GM19043 (cell line): Measurements from ENCODE around the gene MACIR.

ENCODE experiments used
- ATAC-seq: cut with Tn5 transposase; IDR thresholded peaks from one replicate; pipeline ENCODE4 v1.9.1; 2021; ENCODE audit warnings: low read depth; ENCODE audit not compliant: unreplicated experiment

Gene MACIR

DNA sequence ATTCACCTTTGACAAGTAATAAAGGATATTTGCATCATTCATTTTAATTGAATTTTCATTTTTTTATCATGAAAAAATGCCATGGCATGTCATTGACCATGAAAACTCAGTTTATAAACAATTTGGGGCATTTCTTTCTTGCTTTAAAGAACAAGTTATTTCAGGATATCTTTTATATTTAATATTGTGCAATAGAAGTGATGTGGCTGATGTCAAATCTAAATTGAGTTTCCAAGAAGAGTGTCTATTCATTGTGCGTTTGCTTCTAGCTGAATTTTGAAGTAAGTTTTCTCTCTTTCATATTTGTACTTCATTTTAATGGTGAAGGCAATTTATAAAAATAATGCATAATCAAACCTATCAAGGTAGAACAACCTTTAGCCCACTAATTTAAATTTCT is 30.5 kb downstream of the MACIR start:
- no peak for ATAC-seq

DNA sequence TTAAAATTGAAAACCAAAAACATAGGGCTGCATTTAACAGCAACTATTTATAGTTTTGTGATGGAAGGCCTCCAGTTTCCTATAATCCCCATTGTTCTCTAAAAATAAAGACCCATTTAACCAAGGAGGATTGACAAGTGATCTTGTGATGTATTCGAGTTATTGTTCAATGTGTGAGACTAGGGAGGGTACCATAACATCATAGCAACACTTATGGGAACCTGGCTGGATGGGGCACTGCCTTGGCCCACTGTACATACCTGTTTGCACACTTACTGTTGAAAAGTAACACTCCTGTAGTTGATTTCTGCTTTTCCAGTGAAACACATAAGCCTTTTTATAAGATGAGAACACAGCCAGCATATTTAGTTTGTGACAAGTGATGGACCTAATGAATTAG is 32.3 kb downstream of the MACIR start:
- no peak for ATAC-seq

DNA sequence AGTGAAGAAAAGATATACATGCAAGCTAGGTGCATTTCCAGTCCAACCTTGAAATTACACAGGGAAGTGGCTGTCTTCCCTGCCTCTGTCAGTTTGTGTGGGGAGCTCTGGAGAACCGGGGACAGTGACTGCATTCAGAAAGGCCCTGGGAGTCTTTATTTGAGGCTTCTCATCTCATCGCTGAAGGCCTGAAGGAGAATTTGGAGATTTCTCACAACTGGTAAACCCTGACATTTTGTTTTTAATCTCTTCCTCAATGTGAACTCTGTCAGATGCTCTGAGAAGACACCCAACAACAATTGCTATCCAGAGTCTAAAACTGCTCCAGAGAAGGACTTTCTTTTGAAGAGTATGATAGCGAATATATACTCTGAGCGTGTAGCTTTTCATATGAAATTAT is 33.0 kb downstream of the MACIR start:
- no peak for ATAC-seq

DNA sequence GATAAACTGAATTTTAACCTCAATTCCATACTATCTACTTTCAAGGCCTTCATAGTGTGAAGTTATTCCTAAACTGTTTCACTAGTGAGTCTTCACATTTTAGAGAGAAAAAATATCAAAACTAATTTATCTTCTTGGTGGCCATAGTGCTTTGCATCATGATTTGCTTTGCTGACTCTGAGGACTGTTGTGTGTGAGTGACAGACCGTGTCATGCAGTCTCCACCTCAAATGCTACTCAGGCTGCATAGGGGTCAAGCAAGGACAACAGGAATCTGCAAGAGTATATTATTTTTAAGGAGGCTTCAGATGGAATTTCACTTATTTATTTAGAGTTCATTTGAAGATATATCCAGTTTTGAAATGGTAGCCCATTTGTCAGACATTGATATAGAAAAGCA is 34.5 kb downstream of the MACIR start:
- no peak for ATAC-seq

DNA sequence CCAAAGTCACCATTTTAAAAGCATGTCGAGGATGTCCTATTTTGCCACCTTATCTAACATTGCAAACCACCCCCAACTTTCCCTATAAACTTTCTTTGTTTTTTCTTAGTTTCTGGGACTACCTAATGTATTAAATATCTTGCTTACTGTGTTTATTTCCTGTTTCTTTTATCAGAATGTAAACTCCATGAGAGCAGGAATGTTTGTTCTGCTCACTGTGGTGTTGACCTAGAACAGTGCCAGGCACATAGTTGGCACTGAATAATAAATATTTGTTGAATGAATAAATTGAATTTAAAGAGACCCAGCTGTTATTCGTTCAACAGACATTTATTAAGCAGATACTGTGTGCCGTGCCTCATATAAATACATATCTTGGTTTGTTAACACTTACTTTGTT is 35.2 kb downstream of the MACIR start:
- no peak for ATAC-seq

DNA sequence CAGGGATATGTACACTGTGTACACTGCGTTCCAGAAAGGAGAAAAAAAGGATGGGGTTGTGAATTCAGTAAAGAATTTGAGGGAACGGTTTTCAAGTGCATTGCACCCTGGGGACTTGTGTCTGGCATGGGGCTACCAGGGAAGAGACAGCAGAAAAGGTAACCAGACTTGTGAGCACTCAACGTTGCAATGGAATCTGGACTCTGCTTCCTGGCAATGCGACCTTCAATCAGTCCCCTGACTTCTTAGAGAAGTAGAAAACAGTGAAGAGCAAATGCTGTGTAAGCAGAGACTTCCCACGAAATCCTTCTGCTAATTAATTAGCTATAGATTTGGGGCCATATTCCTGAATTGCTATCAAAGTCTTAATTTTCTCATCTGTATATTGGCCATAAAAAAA is 36.3 kb downstream of the MACIR start:
- ATAC-seq: no peak

DNA sequence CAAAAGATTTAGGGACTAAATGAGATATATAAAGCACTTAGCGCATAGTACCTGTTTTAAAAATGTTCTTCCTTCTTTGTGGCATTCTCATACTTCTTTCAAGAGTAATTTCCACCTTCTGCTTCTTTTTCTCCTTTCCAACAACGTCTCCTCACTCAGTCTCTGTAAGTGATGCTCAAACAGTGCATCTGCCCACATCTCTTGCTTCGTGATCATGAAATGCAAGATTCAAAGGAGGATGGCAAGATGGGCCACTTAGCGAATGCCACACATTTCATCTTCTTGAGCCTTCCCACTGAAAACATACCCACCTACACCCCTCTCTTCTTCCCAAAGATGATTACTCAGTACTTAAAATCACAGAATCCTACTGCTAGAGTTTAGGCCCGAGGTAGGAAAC is 36.9 kb downstream of the MACIR start:
- ATAC-seq: no peak

DNA sequence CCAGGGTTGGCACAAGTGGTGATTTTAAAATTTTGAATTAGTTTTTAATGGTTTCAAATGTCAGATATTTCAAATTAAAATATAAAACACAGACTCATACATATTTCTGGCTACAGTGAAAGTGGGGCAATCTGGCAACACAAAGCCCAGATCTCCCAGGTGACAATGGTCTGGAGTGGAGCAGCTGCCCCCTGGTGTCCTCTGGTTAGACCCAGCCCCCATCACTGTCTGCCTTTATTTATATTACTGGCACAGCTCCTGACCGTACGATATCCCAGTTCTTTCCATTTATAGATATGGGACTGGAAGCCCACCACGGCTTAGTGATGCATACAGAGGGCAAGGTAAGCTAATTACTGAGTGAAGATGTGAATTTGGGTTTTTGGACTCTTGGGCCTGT is 37.3 kb downstream of the MACIR start:
- ATAC-seq: no peak

DNA sequence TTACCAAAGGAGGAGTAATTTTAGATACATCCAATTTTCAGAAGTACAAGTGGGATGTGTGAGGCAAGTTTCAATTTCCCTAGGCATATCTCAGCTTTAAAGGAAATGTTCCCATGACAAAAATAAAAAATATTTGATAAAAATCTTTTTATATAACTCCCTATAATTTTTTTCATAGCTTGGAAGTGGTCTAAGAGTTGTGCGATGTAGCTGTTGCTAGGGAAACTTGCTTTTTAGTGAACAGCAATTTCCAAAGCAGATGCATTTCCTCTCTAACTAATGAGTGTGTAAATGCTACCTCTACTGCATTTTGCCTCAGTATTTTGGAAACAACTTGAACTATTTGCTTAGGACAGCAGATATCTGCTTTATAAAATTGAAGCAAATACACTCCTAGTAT is 39.6 kb downstream of the MACIR start:
- no peak for ATAC-seq

DNA sequence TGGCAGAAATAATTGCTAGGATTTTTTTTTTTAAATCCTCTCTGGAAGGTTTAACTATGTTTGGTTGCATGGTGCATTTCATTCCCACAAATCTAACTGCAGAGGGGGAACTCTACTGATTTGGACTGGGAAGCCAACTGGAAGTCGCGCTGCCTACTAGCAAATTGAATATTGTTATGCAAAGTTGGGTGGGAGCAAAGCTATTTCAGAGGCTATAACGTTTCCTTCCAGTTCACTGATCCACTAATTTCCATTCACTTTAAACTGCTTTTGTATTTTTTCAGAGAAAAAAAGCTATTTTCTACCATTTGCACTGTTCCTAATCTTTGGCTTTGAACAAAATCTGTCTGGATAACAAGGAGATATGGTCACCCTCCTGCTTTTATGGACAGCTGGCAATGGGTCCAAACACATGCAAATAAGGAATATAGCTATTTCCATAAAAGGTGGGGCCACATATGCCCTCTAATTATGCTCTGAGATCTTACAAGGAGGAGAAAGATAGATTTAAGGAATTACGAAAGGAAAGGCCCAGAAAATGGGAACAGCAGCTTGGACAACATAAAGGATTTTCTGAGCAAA is 40.1 kb downstream of the MACIR start:
- ATAC-seq: no peak

DNA sequence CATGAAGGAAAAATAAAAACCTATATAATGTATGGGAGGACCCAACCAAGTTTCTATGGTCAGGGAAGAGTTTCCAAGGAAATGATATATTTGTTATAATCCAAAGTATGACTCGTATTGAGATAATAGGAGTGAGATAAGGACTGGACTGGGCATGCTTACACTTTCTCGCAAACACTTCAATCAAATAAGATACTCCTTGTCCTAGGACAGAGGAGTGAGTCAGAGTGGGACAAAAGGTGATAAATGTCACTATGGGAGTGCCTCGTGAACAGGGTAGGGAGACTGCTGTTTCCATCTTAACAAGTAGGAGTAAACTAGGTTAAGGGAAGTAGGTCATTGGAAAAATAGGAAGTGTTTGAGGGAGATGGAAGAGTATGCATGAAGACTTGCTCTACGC is 47.2 kb downstream of the MACIR start:
- ATAC-seq: no peak

DNA sequence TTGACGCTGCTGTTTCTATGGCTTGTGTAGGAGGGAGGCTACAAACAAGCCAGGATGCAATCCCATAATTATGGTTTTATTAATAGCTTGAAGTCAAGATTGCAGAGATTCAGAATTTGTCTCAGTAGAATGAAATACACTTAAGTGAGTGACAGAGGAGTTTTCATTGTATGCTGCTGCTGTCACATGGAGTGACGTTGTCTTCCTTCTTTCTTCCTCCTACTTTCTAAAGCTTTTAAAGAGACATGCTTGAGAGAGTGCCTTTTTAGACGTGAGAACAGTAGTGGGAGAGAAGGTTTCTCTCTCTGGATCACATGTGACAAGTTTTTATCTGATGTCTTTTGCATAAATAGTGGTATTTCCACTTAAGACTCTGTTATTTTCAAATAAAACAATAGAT is 48.9 kb downstream of the MACIR start:
- ATAC-seq: no peak

DNA sequence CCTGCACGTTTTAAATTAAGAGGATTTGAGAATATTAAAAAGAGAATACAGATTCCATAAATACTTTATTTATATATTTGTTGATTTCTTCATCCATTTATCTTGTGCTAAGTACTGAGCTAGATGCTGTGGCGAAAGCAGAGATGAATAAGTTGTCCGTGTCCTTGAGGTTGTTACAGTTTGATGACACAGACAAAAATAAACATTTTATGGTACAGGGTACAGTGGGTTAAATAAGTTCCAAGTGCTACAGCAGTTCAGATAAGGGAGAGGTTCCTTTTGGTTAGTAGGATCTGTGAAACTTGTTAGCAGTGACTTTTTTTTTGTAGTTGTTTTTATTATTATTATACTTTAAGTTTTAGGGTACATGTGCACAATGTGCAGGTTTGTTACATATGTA is 50.2 kb downstream of the MACIR start:
- ATAC-seq: no peak

DNA sequence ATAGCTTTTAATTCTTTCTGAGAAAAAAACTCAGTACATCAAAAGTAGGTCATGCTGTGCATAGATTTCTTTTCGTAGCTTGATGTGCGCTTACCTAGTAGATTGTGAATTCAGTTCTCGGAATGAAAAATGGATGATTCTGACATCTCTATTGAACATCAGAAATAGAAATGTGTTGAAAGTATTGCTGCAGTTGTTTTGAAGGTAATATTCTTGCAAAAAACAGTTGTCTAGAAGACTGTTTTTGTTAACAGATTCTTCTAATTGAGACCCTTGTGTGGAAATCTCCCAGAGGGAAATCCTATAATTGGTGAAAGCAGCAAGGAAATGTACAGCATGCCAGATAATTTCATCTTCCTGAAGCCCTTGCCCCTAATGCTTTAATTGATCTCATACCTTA is 54.5 kb downstream of the MACIR start:
- no peak for ATAC-seq

DNA sequence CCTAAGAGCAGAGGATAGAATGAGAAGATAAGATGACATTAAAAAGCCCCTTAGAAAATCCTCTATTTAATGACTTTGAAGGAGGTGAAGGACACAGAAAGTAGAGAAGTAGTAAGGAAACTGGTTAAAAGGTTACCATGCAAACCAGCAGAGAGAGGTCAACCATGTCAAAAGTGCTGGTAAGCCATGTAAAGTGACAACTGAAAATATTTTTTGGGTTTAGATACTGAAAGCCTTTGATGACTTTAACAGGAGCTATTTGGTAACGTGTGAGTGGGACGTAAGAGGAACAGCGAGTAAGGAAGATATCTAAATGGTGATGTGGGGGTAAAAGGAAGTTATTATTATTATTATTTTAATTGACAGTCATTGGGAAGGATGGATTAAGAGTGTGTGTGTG is 56.9 kb downstream of the MACIR start:
- ATAC-seq: no peak

DNA sequence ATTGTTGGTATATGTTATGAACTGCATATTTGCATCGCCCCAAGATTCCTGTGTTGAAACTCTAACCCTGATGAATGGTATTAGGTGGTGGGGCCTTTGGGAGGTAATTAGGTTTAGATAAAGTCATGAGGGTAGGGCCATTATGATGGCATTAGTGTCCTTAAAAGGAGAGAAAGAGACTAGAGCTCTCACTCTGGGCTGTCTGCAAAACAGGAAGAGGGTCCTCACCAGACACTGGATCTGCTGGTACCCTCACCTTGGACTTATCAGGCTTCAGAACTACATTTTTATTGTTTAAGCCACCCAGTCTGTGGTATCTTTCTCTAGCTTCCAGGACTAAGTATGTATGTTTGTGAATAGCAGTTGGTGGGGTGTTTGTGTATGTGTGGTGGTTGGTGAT is 68.9 kb downstream of the MACIR start:
- ATAC-seq: no peak

DNA sequence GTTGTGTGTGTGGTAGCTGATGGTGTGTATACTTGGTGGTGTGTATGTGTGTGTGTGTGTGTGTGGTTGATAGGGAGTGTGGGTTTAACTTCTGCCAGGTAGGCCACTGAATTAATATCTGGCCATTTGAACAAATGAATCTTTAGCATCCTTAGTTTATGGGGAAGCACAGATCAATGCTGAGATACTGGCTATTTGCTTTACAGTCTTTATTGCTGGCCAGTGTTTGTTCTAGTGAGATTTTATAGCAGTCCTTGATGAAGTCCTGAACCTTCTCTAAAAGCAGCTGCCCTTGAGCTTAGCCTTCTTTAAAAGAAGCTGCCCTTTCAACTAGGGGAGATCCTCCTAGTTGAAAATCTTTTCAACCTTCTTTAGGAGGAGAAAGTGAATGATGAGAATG is 69.3 kb downstream of the MACIR start:
- ATAC-seq: no peak
